Measurements from ENCODE around the gene FAM186B.
A peak's percentile ranks its signal among the peaks of the same experiment; 100 is the strongest.

- TF ChIP-seq CTCF (IDR thresholded peaks at IDR 0.05; ENCODE audit: low read depth, low read length) (peak; percentile 77), EZH2phosphoT487 (IDR thresholded peaks at IDR 0.05; ENCODE audit: low read depth) (no peak)
Measured at GRCh38 chr12:49580572-49581535, 24.6 kb downstream of the FAM186B start.
